A549 (cell line): ENCODE data around the gene RGS6. TPM values are rescaled to one million over a fixed set of nuclear protein-coding genes. Genes with fewer than 3 reads are reported as not detected.

ENCODE experiments used
- ATAC-seq, 2 experiments: fragments of 200-7000 bp in 1 of 2; fragments of >200 bp in 1 of 2; cut with Nextera tagmentation in 1 of 2; cut with Tn5 transposase in 1 of 2; 3 replicates each; pipeline versions ENCODE4 v1.8.0 to v1.9.1; 2018 to 2020; ENCODE audit warnings: mild to moderate bottlenecking in 1 of 2, moderate library complexity in 1 of 2
- CTCF ChIA-PET: fragments of 300-600 bp; sonication (Branson Sonifier 250); formaldehyde crosslinking; extraction: SDS; loops from one replicate; lab custom pipeline; 2021; ENCODE audit warnings: antibody characterized with exemption, inconsistent platforms; lab: Yijun Ruan, JAX
- POLR2A ChIA-PET: fragments of 350-600 bp; formaldehyde crosslinking; extraction: SDS; loops from one replicate; lab custom pipeline; 2021; ENCODE audit warnings: antibody characterized with exemption, inconsistent platforms; lab: Yijun Ruan, JAX
- DNase-seq, 2 experiments: peaks; one replicate each; pipeline versions ENCODE4 v3.0.0 to v3.0.0-alpha.2; 2011 to 2016; ENCODE audit warnings: low read depth in 1 of 2, low spot score in 1 of 2
- FAIRE-seq: peaks from 2 replicates; lab custom pipeline; 2011; peaks lifted over from hg19 to GRCh38; lab: Jason Lieb, UNC
- H3K27ac ChIP-seq, 2 experiments: fragments of >200 bp; sonication (Bioruptor Twin); formaldehyde crosslinking; 3 replicates each; pipeline ENCODE4 v1.5.1; 2016 to 2017
- H3K4me1 ChIP-seq: fragments of >200 bp; sonication (Bioruptor Twin); formaldehyde crosslinking; 3 replicates; pipeline ENCODE4 v1.6.1; 2016
- H3K4me2 ChIP-seq: fragments of >200 bp; sonication (Bioruptor Twin); formaldehyde crosslinking; 3 replicates; pipeline ENCODE4 v1.6.1; 2016
- H3K4me3 ChIP-seq: fragments of >200 bp; sonication (Bioruptor Twin); formaldehyde crosslinking; 3 replicates; pipeline ENCODE4 v1.5.1; 2016
- H3K9me3 ChIP-seq: fragments of >200 bp; sonication (Bioruptor Twin); formaldehyde crosslinking; 3 replicates; pipeline ENCODE4 v1.6.1; 2016
- ATOH8 ChIP-seq: fragments of 250-450 bp; sonication (Bioruptor Pico); IDR thresholded peaks from 2 replicates; pipeline ENCODE4 v1.5.0; 2020; ENCODE audit warnings: low read depth, mild to moderate bottlenecking, moderate library complexity
- CHD2 ChIP-seq: fragments of 150-350 bp; IDR thresholded peaks from 2 replicates; pipeline ENCODE4 v1.6.1; 2014; ENCODE audit warnings: low read length; ENCODE audit not compliant: partially characterized antibody
- EHF ChIP-seq: fragments of 250-450 bp; sonication (Bioruptor Pico); IDR thresholded peaks from 2 replicates; pipeline ENCODE4 v1.5.0; 2020; ENCODE audit warnings: mild to moderate bottlenecking
- EHMT2 ChIP-seq: fragments of 200-600 bp; sonication (generic); IDR thresholded peaks from 2 replicates; pipeline ENCODE4 v1.6.1; 2016; ENCODE audit warnings: antibody characterized with exemption, low read depth, mild to moderate bottlenecking, moderate library complexity
- FOSB ChIP-seq: fragments of 250-450 bp; sonication (Bioruptor Pico); IDR thresholded peaks from 2 replicates; pipeline ENCODE4 v1.5.0; 2020; ENCODE audit warnings: mild to moderate bottlenecking, moderate library complexity
- FOXS1 ChIP-seq: fragments of 250-450 bp; sonication (Bioruptor Pico); IDR thresholded peaks from 2 replicates; pipeline ENCODE4 v1.5.0; 2020; ENCODE audit warnings: mild to moderate bottlenecking, moderate library complexity
- GATA3 ChIP-seq: IDR thresholded peaks from 2 replicates; pipeline ENCODE4 v1.6.1; 2012; ENCODE audit warnings: borderline replicate concordance
- HDAC2 ChIP-seq: fragments of 200-600 bp; sonication (generic); IDR thresholded peaks from 2 replicates; pipeline ENCODE4 v1.6.1; 2016
- HEYL ChIP-seq: fragments of 250-450 bp; sonication (Bioruptor Pico); IDR thresholded peaks from 2 replicates; pipeline ENCODE4 v1.8.0; 2021; ENCODE audit warnings: mild to moderate bottlenecking, moderate library complexity
- HOXA7 ChIP-seq: fragments of 250-450 bp; sonication (Bioruptor Pico); IDR thresholded peaks from 2 replicates; pipeline ENCODE4 v1.5.0; 2020; ENCODE audit warnings: mild to moderate bottlenecking, moderate library complexity
- HOXB13 ChIP-seq: fragments of 250-450 bp; sonication (Bioruptor Pico); IDR thresholded peaks from 2 replicates; pipeline ENCODE4 v1.5.0; 2020; ENCODE audit warnings: low read depth, mild to moderate bottlenecking, moderate library complexity
- HOXB5 ChIP-seq: fragments of 250-450 bp; sonication (Bioruptor Pico); IDR thresholded peaks from 2 replicates; pipeline ENCODE4 v1.5.0; 2020; ENCODE audit warnings: mild to moderate bottlenecking, moderate library complexity
- JUN ChIP-seq, 2 experiments: fragments of >200 bp; sonication (Bioruptor Twin); formaldehyde crosslinking; IDR thresholded peaks; 2 replicates in 1 of 2; 3 replicates in 1 of 2; pipeline ENCODE4 v1.6.1; 2016 to 2017
- MAFK ChIP-seq: fragments of 450-650 bp; IDR thresholded peaks from 2 replicates; pipeline ENCODE4 v1.6.1; 2014; ENCODE audit not compliant: partially characterized antibody
- NFE2L2 ChIP-seq: fragments of 150-350 bp; conservative IDR thresholded peaks from 2 replicates; pipeline ENCODE4 v1.6.1; 2014; ENCODE audit warnings: low read length
- NPAS2 ChIP-seq: fragments of 250-450 bp; sonication (Bioruptor Pico); IDR thresholded peaks from 2 replicates; pipeline ENCODE4 v1.8.0; 2022; ENCODE audit warnings: mild to moderate bottlenecking, moderate library complexity, borderline replicate concordance
- PBX3 ChIP-seq: IDR thresholded peaks from 2 replicates; pipeline ENCODE4 v1.6.1; 2012
- POLR2AphosphoS2 ChIP-seq: conservative IDR thresholded peaks from 2 replicates; pipeline ENCODE4 v1.6.1; 2012; ENCODE audit warnings: low read length, improper control_type of control experiment, inconsistent platforms
- RAD21 ChIP-seq, 2 experiments: fragments of >200 bp in 1 of 2; sonication (Bioruptor Twin) in 1 of 2; formaldehyde crosslinking in 1 of 2; IDR thresholded peaks in 1 of 2; conservative IDR thresholded peaks in 1 of 2; 2 replicates in 1 of 2; 3 replicates in 1 of 2; pipeline ENCODE4 v1.6.1; 2012 to 2018; ENCODE audit warnings: inconsistent platforms in 1 of 2
- RFX5 ChIP-seq: fragments of 450-650 bp; IDR thresholded peaks from 2 replicates; pipeline ENCODE4 v1.7.1; 2014; ENCODE audit warnings: antibody characterized with exemption, mild to moderate bottlenecking, moderate library complexity
- RNF2 ChIP-seq: fragments of 200-600 bp; sonication (generic); IDR thresholded peaks from 2 replicates; pipeline ENCODE4 v1.6.1; 2016; ENCODE audit warnings: low read depth, mild to moderate bottlenecking, antibody characterized with exemption, moderate library complexity, borderline replicate concordance
- SREBF2 ChIP-seq: fragments of 450-650 bp; IDR thresholded peaks from 2 replicates; pipeline ENCODE4 v1.6.1; 2014; ENCODE audit warnings: mild to moderate bottlenecking, moderate library complexity
- ZFP36 ChIP-seq: fragments of 450-650 bp; IDR thresholded peaks from 2 replicates; pipeline ENCODE4 v1.6.1; 2014; ENCODE audit warnings: borderline replicate concordance; ENCODE audit not compliant: partially characterized antibody
- WGBS: methylation state at CpG from one replicate; pipeline ENCODE4 v1.1.6; 2017; ENCODE audit errors: missing lambda C conversion rate; 5-methylcytosine and 5-hydroxymethylcytosine counted together
- polyA plus RNA-seq, 4 experiments: library from polyadenylated mRNA; depleted of rRNA in 3 of 4; stranded (reverse); fragments of >200 nt; fragmentation: RNase III in 1 of 4; extraction: RNeasy Plus Mini Kit Qiagen cat#74134 plus additional on column Dnase treatment in 1 of 4; gene quantifications; 2 replicates in 3 of 4; 3 replicates in 1 of 4; pipeline ENCODE4 v1.2.3, GENCODE V29; 2011 to 2017
- TF ChIP-seq, protein P1 (sequence below): fragments of >200 bp; sonication (Bioruptor Twin); formaldehyde crosslinking; IDR thresholded peaks from 2 replicates; pipeline ENCODE4 v1.6.1; 2016
- TF ChIP-seq, protein P2 (sequence below): fragments of 200-600 bp; sonication (generic); IDR thresholded peaks from 2 replicates; pipeline ENCODE4 v1.6.1; 2016; ENCODE audit warnings: antibody characterized with exemption, mild to moderate bottlenecking, moderate library complexity
- TF ChIP-seq, protein P3 (sequence below): fragments of >200 bp; sonication (Bioruptor Twin); formaldehyde crosslinking; IDR thresholded peaks from 3 replicates; pipeline ENCODE4 v1.6.1; 2016

RGS6 gene
- polyA plus RNA-seq, 2 of the 4 experiments (the other 2 are of a cell fraction) = not detected

GRCh38 chr14:72560889-72561493, 628.8 kb downstream of the RGS6 start (continued):
- no peak for TF ChIP-seq PBX3
- TF ChIP-seq ATOH8 (CRISPR knock-in tag) = no peak
- TF ChIP-seq SREBF2 = no peak
- no peak for TF ChIP-seq POLR2AphosphoS2
- no peak for TF ChIP-seq JUN (IDR thresholded peaks at IDR 0.05)
- no peak for TF ChIP-seq FOSB
- no peak for TF ChIP-seq NFE2L2
- TF ChIP-seq, all 56 proteins: peak for 0

GRCh38 chr14:72562300-72562699, 630.1 kb downstream of the RGS6 start:
- DNase-seq = no peak
- H3K4me3 ChIP-seq = no peak overlapping the region
- no peaks in the 10 kb centered on the region for H3K4me1 ChIP-seq
- H3K4me2 ChIP-seq = no peak overlapping the region
- 76% methylated on average over 20 of the region's 20 CpGs for WGBS
- no peak for ATAC-seq
- no peaks in the 10 kb centered on the region for H3K9me3 ChIP-seq
- ChIA-PET CTCF (interaction anchor here (0.5 kb wide), 1 partner anchor 24 kb away, joined by 3 read pairs; no protein-coding TSS in a partner anchor), POLR2A (no interaction called here)
- no peak for FAIRE-seq
- H3K27ac ChIP-seq = no peak overlapping the region
- TF ChIP-seq, protein P1, sequence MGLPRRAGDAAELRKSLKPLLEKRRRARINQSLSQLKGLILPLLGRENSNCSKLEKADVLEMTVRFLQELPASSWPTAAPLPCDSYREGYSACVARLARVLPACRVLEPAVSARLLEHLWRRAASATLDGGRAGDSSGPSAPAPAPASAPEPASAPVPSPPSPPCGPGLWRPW = no peak
- TF ChIP-seq HOXB5 (CRISPR knock-in tag) = no peak
- no peak for TF ChIP-seq SREBF2

DNA sequence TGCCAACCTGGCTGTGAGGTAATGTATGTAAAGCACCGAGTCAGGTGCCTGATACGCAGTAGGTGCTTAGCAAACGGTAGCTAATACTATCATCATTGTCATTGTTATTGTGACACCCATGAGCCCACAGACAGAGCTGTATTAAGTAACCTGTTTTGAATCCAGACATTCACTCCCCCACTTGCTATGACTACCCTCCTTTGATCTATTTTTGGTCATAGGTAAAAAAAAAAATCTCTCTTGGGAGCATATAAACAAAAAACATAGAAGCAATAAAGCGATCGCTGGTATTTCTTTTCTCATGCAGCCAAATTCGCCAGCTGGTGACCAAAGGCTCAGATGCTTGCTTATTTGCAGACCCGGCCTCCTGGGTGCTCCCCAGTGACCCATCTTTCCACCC, 631.4 kb downstream of the RGS6 start:
- FAIRE-seq (no peak), DNase-seq (no peak), ATAC-seq (no peak)
- ChIA-PET POLR2A (no interaction called here), CTCF (no interaction called here)
- no peaks in the 10 kb centered on the region for H3K9me3 ChIP-seq
- no peak for TF ChIP-seq HOXB13 (CRISPR knock-in tag)
- TF ChIP-seq SREBF2 = no peak
- TF ChIP-seq ZFP36 = no peak
- TF ChIP-seq RFX5 = no peak
- TF ChIP-seq, protein P2, sequence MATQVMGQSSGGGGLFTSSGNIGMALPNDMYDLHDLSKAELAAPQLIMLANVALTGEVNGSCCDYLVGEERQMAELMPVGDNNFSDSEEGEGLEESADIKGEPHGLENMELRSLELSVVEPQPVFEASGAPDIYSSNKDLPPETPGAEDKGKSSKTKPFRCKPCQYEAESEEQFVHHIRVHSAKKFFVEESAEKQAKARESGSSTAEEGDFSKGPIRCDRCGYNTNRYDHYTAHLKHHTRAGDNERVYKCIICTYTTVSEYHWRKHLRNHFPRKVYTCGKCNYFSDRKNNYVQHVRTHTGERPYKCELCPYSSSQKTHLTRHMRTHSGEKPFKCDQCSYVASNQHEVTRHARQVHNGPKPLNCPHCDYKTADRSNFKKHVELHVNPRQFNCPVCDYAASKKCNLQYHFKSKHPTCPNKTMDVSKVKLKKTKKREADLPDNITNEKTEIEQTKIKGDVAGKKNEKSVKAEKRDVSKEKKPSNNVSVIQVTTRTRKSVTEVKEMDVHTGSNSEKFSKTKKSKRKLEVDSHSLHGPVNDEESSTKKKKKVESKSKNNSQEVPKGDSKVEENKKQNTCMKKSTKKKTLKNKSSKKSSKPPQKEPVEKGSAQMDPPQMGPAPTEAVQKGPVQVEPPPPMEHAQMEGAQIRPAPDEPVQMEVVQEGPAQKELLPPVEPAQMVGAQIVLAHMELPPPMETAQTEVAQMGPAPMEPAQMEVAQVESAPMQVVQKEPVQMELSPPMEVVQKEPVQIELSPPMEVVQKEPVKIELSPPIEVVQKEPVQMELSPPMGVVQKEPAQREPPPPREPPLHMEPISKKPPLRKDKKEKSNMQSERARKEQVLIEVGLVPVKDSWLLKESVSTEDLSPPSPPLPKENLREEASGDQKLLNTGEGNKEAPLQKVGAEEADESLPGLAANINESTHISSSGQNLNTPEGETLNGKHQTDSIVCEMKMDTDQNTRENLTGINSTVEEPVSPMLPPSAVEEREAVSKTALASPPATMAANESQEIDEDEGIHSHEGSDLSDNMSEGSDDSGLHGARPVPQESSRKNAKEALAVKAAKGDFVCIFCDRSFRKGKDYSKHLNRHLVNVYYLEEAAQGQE = no peak
- TF ChIP-seq NFE2L2 = no peak
- no peak for TF ChIP-seq EHMT2
- TF ChIP-seq RAD21 (conservative IDR thresholded peaks at IDR 0.05 in 1 of 2, IDR thresholded peaks at IDR 0.05 in 1 of 2) = no peak
- no peak for TF ChIP-seq FOSB
- TF ChIP-seq GATA3 = no peak
- no peak for TF ChIP-seq RNF2
- TF ChIP-seq, protein P3, sequence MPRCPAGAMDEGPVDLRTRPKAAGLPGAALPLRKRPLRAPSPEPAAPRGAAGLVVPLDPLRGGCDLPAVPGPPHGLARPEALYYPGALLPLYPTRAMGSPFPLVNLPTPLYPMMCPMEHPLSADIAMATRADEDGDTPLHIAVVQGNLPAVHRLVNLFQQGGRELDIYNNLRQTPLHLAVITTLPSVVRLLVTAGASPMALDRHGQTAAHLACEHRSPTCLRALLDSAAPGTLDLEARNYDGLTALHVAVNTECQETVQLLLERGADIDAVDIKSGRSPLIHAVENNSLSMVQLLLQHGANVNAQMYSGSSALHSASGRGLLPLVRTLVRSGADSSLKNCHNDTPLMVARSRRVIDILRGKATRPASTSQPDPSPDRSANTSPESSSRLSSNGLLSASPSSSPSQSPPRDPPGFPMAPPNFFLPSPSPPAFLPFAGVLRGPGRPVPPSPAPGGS = no peak
- no peak for TF ChIP-seq EHF (CRISPR knock-in tag)
- no peak for TF ChIP-seq HDAC2
- TF ChIP-seq NPAS2 (CRISPR knock-in tag) = no peak
- no peak for TF ChIP-seq HEYL (CRISPR knock-in tag)
- no peak for TF ChIP-seq HOXA7 (CRISPR knock-in tag)
- no peak for TF ChIP-seq MAFK
- no peak for TF ChIP-seq CHD2
- no peak for TF ChIP-seq FOXS1 (CRISPR knock-in tag)
- TF ChIP-seq, all 56 proteins: peak for 0
- 55% methylated on average over 7 of the region's 7 CpGs for WGBS
- no peak overlapping the region for H3K27ac ChIP-seq
- H3K4me1 ChIP-seq = no peaks in the 10 kb centered on the region
- H3K4me2 ChIP-seq = no peak overlapping the region
- H3K4me3 ChIP-seq = no peak overlapping the region
